K562 (cell line): ENCODE data around the gene TECPR2. TPM values are rescaled to one million over a fixed set of nuclear protein-coding genes. Genes with fewer than 3 reads are reported as not detected.
A peak's percentile ranks its signal among the peaks of the same experiment; 100 is the strongest.

ENCODE experiments used
- ADNP ChIP-seq: fragments of 200-800 bp; sonication (Bioruptor generic); IDR thresholded peaks from 2 replicates; pipeline ENCODE4 v1.6.1; 2016; ENCODE audit warnings: missing genetic modification characterization, missing compliant biosample characterization
- ATF7 ChIP-seq: fragments of 450-650 bp; IDR thresholded peaks from 2 replicates; pipeline ENCODE4 v1.7.1; 2014; ENCODE audit warnings: mild to moderate bottlenecking, moderate library complexity
- CBX3 ChIP-seq, 2 experiments: IDR thresholded peaks; 1 replicate in 1 of 2; 2 replicates in 1 of 2; pipeline ENCODE4 v1.6.1; 2012; ENCODE audit warnings: inconsistent platforms in 2 of 2, low read length in 2 of 2, borderline replicate concordance in 1 of 2, control low read depth in 1 of 2
- CC2D1A ChIP-seq: fragments of 450-650 bp; IDR thresholded peaks from 2 replicates; pipeline ENCODE4 v1.6.1; 2017; ENCODE audit warnings: mild to moderate bottlenecking
- CGGBP1 ChIP-seq: fragments of 250-450 bp; sonication (Bioruptor Pico); IDR thresholded peaks from 2 replicates; pipeline ENCODE4 v1.9.0; 2021; ENCODE audit warnings: mild to moderate bottlenecking
- CHCHD3 ChIP-seq: fragments of 250-450 bp; sonication (Bioruptor Pico); IDR thresholded peaks from 2 replicates; pipeline ENCODE4 v2.1.2; 2022; ENCODE audit warnings: mild to moderate bottlenecking
- CHD2 ChIP-seq: IDR thresholded peaks from 2 replicates; pipeline ENCODE4 v1.6.1; 2011; ENCODE audit warnings: low read depth, low read length
- DIDO1 ChIP-seq: fragments of 450-650 bp; IDR thresholded peaks from 2 replicates; pipeline ENCODE4 v1.6.1; 2016; ENCODE audit warnings: low read depth, missing biosample characterization, missing genetic modification characterization
- FOSL1 ChIP-seq: fragments of 200-800 bp; sonication (Bioruptor generic); conservative IDR thresholded peaks from 2 replicates; pipeline ENCODE4 v1.6.1; 2016; ENCODE audit warnings: missing genetic modification characterization, missing compliant biosample characterization
- HIVEP1 ChIP-seq: fragments of 250-450 bp; sonication (Bioruptor Pico); IDR thresholded peaks from 2 replicates; pipeline ENCODE4 v1.4.0; 2020; ENCODE audit warnings: mild to moderate bottlenecking
- MAFG ChIP-seq: fragments of 450-650 bp; conservative IDR thresholded peaks from 2 replicates; pipeline ENCODE4 v1.6.1; 2016; ENCODE audit warnings: missing genetic modification characterization, missing compliant biosample characterization
- MTA3 ChIP-seq: fragments of 450-650 bp; formaldehyde crosslinking; IDR thresholded peaks from 2 replicates; pipeline ENCODE4 v1.6.1; 2017; ENCODE audit warnings: mild to moderate bottlenecking, borderline replicate concordance
- NBN ChIP-seq: fragments of 450-650 bp; IDR thresholded peaks from 2 replicates; pipeline ENCODE4 v1.6.1; 2016; ENCODE audit warnings: low read depth, mild to moderate bottlenecking
- NCOA2 ChIP-seq, 2 experiments: fragments of 450-650 bp; IDR thresholded peaks; 2 replicates each; pipeline ENCODE4 v1.6.1; 2018; ENCODE audit warnings: mild to moderate bottlenecking in 2 of 2, moderate library complexity in 1 of 2; ENCODE audit not compliant: partially characterized antibody in 2 of 2
- RBM25 ChIP-seq: fragments of 200-400 bp; formaldehyde crosslinking; IDR thresholded peaks from 2 replicates; pipeline ENCODE4 v1.6.1; 2018; ENCODE audit warnings: low read length, low read depth, moderate library complexity; ENCODE audit not compliant: severe bottlenecking
- SIN3A ChIP-seq, 2 experiments: fragments of 150-350 bp in 1 of 2; IDR thresholded peaks; 2 replicates each; pipeline ENCODE4 v1.6.1; 2011 to 2016; ENCODE audit warnings: borderline replicate concordance in 2 of 2, low read depth in 2 of 2, low read length in 2 of 2, mild to moderate bottlenecking in 2 of 2, moderate library complexity in 2 of 2; ENCODE audit not compliant: control insufficient read depth in 1 of 2
- SRSF9 ChIP-seq: fragments of 200-400 bp; formaldehyde crosslinking; IDR thresholded peaks from 2 replicates; pipeline ENCODE4 v1.6.1; 2017; ENCODE audit warnings: low read depth, low read length, borderline replicate concordance
- TAF1 ChIP-seq: IDR thresholded peaks from 2 replicates; pipeline ENCODE4 v1.6.1; 2011; ENCODE audit warnings: mild to moderate bottlenecking, low read length, moderate library complexity; ENCODE audit not compliant: insufficient read depth, control insufficient read depth, severe bottlenecking; ENCODE audit errors: extremely low read depth
- TCF7L2 ChIP-seq: fragments of 150-350 bp; IDR thresholded peaks from 2 replicates; pipeline ENCODE4 v1.6.1; 2016; ENCODE audit warnings: low read depth, mild to moderate bottlenecking, low read length, moderate library complexity
- THRAP3 ChIP-seq: fragments of 450-650 bp; IDR thresholded peaks from 2 replicates; pipeline ENCODE4 v1.6.1; 2016; ENCODE audit warnings: mild to moderate bottlenecking, inconsistent platforms, borderline replicate concordance
- ZBTB34 ChIP-seq: fragments of 250-450 bp; sonication (Bioruptor Pico); IDR thresholded peaks from 2 replicates; pipeline ENCODE4 v1.8.0; 2021; ENCODE audit warnings: mild to moderate bottlenecking, moderate library complexity
- ZNF511 ChIP-seq: sonication (generic); formaldehyde crosslinking; IDR thresholded peaks from 2 replicates; pipeline ENCODE4 v1.8.0; 2022; ENCODE audit warnings: mild to moderate bottlenecking, missing genetic modification reagents
- ZNF644 ChIP-seq: fragments of 200-800 bp; sonication (Bioruptor generic); IDR thresholded peaks from 2 replicates; pipeline ENCODE4 v1.6.1; 2016; ENCODE audit warnings: low read depth, missing genetic modification characterization, missing compliant biosample characterization
- polyA plus RNA-seq, 8 experiments: library from polyadenylated mRNA; depleted of rRNA in 4 of 8; stranded (reverse) in 5 of 8; unstranded in 3 of 8; fragments of >200 nt; fragmentation: Nextera tagmentation in 2 of 8; fragmentation: Illumina TruSeq in 1 of 8; extraction: Ambion mirVana in 2 of 8; extraction: Trizol in 1 of 8; gene quantifications; 2 replicates each; pipeline versions ENCODE4 v1.2.1 to v1.2.3, GENCODE V29; 2011 to 2014; ENCODE audit warnings: inconsistent platforms in 1 of 8, missing spikeins in 1 of 8
- total RNA-seq, 7 experiments: library from RNA; depleted of rRNA in 6 of 7; stranded (reverse); fragments of >200 nt in 6 of 7; fragmentation: Illumina TruSeq in 2 of 7; extraction: Trizol in 2 of 7; gene quantifications; 2 replicates each; pipeline versions ENCODE4 v1.2.1 to v1.2.3, GENCODE V29; 2011 to 2021; ENCODE audit warnings: low replicate concordance in 1 of 7

TECPR2 gene
- total and polyA plus RNA-seq, 9 of the 15 experiments (the other 6 are each of a cell fraction or from before 2014, with no cell fraction given): 0.04 to 3.0 (median 0.83) TPM

- peak; percentile 60 to 63; a peak in 2 of 4 replicates for TF ChIP-seq SIN3A (IDR thresholded peaks at IDR 0.05; ENCODE audit: borderline replicate concordance in 2 of 2, control insufficient read depth in 1 of 2, low read depth in 2 of 2, low read length in 2 of 2)
- TF ChIP-seq TCF7L2: no peak
- TF ChIP-seq ZNF644 (tag): no peak
- TF ChIP-seq CHCHD3: no peak
- peak; percentile 56; the same call in 1 of the 2 replicates for TF ChIP-seq ADNP (tag)
- TF ChIP-seq CBX3 (IDR thresholded peaks at IDR 0.05; ENCODE audit: borderline replicate concordance in 1 of 2, low read length in 2 of 2): 0 out of 3 replicates have a peak, but pooled peaks of 1 of the 2 experiments have one; percentile 59
- no peak for TF ChIP-seq DIDO1
- 0 out of 2 replicates have a peak, but pooled peaks have one; percentile 49 for TF ChIP-seq HIVEP1 (CRISPR knock-in tag)
- TF ChIP-seq SRSF9: no peak
- TF ChIP-seq MTA3: peak; percentile 77; the same call in 1 of the 2 replicates
- TF ChIP-seq RBM25: peak; percentile 82
- peak; percentile 71 for TF ChIP-seq CHD2
- TF ChIP-seq FOSL1 (tag): 0 out of 2 replicates have a peak, but pooled peaks have one; percentile 25
- TF ChIP-seq TAF1: peak; percentile 79
- TF ChIP-seq THRAP3: no peak
- 0 out of 2 replicates have a peak, but pooled peaks have one; percentile 33 for TF ChIP-seq NBN
- TF ChIP-seq ATF7: peak; percentile 68
- TF ChIP-seq CC2D1A: peak; percentile 91
- no peak for TF ChIP-seq CGGBP1 (CRISPR knock-in tag)
- TF ChIP-seq ZNF511 (CRISPR knock-in tag): peak; percentile 67; the same call in 1 of the 2 replicates
- TF ChIP-seq NCOA2 (IDR thresholded peaks at IDR 0.05; ENCODE audit: partially characterized antibody in 2 of 2): no peak
- TF ChIP-seq ZBTB34 (CRISPR knock-in tag): no peak
- TF ChIP-seq MAFG: no peak
These were observed 161.9 kb downstream of the TECPR2 start (continued) for GRCh38 chr14:102524451-102525218.
